ENCODE measurements around the gene CIRBP. TPM values are rescaled to one million over a fixed set of nuclear protein-coding genes. Genes with fewer than 3 reads are reported as not detected.

CIRBP gene
- total and polyA plus RNA-seq, 12 donors = 180 to 356 (median 280) TPM

GRCh38 chr19:1236576-1236975 lies 32.6 kb upstream of the CIRBP start:
- Histone ChIP-seq H3K27me3 (peaks cover 0 to 24% (median 0%) of the 10 kb centered on the region in 7 donors), H3K4me1 (peaks cover 23 to 60% (median 44%) of the 10 kb centered on the region in 9 donors), H3K9me3 (no peaks in the 10 kb centered on the region), H3K4me3 (peak overlapping the region in 9 of 10 donors; percentile 59 to 70 (median 61)), H3K27ac (peak overlapping the region in 2 of 10 donors; percentile 70 to 72), H3K36me3 (peaks cover 0 to 6% (median 0%) of the 10 kb centered on the region in 9 donors)
- TF ChIP-seq, protein P1, sequence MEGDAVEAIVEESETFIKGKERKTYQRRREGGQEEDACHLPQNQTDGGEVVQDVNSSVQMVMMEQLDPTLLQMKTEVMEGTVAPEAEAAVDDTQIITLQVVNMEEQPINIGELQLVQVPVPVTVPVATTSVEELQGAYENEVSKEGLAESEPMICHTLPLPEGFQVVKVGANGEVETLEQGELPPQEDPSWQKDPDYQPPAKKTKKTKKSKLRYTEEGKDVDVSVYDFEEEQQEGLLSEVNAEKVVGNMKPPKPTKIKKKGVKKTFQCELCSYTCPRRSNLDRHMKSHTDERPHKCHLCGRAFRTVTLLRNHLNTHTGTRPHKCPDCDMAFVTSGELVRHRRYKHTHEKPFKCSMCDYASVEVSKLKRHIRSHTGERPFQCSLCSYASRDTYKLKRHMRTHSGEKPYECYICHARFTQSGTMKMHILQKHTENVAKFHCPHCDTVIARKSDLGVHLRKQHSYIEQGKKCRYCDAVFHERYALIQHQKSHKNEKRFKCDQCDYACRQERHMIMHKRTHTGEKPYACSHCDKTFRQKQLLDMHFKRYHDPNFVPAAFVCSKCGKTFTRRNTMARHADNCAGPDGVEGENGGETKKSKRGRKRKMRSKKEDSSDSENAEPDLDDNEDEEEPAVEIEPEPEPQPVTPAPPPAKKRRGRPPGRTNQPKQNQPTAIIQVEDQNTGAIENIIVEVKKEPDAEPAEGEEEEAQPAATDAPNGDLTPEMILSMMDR (IDR thresholded peaks at IDR 0.05) = no peak
- DNase-seq (no peak), ATAC-seq (no peak)
- intact Hi-C loops (cut with DNase I) = loop anchor here in 1 of 10 donors (10.0 kb wide), 1 partner anchor 312 kb away; the partner anchor contains the start of gene ARID3A
- 21 to 34% methylated on average over 20 to 41 of the region's 42 CpGs for WGBS, 2 donors

GRCh38 chr19:1237027-1237659 lies 32.0 kb upstream of the CIRBP start:
- H3K27ac ChIP-seq = peak overlapping the region in 5 of 10 donors; percentile 39 to 72 (median 64)
- intact Hi-C loops (cut with DNase I) = loop anchor here in 1 of 10 donors (10.0 kb wide), 1 partner anchor 312 kb away; the partner anchor contains the start of gene ARID3A

GRCh38 chr19:1237754-1238368 lies 31.3 kb upstream of the CIRBP start, which contains the start of gene CBARP:
TSS of gene CBARP (minus strand) at chr19:1238005. CDS start at chr19:1236100, 1,905 bp downstream.
- intact Hi-C loops (cut with DNase I) = loop anchor here in 2 of 10 donors (2.0 to 10.0 kb wide), 2 partner anchors 17 to 313 kb away; partner anchors contain the start of gene ARID3A (in 1 of the 2)
- no peak for ATAC-seq
- Histone ChIP-seq H3K4me3 (peak within 1 kb of the TSS; percentile 25 to 70 (median 61)), H3K9me3 (no peaks in the 10 kb centered on the region), H3K27ac (peak within 1 kb of the TSS in 9 of 10 donors; percentile 1 to 100 (median 98)), H3K36me3 (peaks cover 0 to 6% (median 0%) of the 10 kb centered on the region in 9 donors), H3K4me1 (peaks cover 26 to 59% (median 45%) of the 10 kb centered on the region in 9 donors), H3K27me3 (peaks cover 0 to 24% (median 0%) of the 10 kb centered on the region in 7 donors)
- 0 to 1% methylated on average over 67 to 87 of the region's 87 CpGs for WGBS, 2 donors
- TF ChIP-seq, protein P1 (IDR thresholded peaks at IDR 0.05) = no peak
- no peak for DNase-seq

More at GRCh38 chr19:1237027-1237659, 32.0 kb upstream of the CIRBP start:
- ATAC-seq = peak in 2 of 8 donors; percentile 0 to 4
- H3K27me3 ChIP-seq = peaks cover 0 to 24% (median 0%) of the 10 kb centered on the region in 7 donors
- DNase-seq = no peak
- H3K4me1 ChIP-seq = peaks cover 24 to 59% (median 45%) of the 10 kb centered on the region in 9 donors
- TF ChIP-seq, protein P1 (IDR thresholded peaks at IDR 0.05) = no peak
- no peaks in the 10 kb centered on the region for H3K9me3 ChIP-seq
- peaks cover 0 to 6% (median 0%) of the 10 kb centered on the region in 9 donors for H3K36me3 ChIP-seq
- peak overlapping the region; percentile 25 to 70 (median 61) for H3K4me3 ChIP-seq
- 1% methylated on average over 31 to 60 of the region's 60 CpGs for WGBS, 2 donors
